NCI-H524 (cell line): ENCODE data around the gene DOK3.
A peak's percentile ranks its signal among the peaks of the same experiment; 100 is the strongest.

Source experiments
- DNase-seq, 2 experiments: peaks; one replicate each; lab custom pipeline; 2025; lab: John Stamatoyannopoulos, UW

Gene DOK3

DNA sequence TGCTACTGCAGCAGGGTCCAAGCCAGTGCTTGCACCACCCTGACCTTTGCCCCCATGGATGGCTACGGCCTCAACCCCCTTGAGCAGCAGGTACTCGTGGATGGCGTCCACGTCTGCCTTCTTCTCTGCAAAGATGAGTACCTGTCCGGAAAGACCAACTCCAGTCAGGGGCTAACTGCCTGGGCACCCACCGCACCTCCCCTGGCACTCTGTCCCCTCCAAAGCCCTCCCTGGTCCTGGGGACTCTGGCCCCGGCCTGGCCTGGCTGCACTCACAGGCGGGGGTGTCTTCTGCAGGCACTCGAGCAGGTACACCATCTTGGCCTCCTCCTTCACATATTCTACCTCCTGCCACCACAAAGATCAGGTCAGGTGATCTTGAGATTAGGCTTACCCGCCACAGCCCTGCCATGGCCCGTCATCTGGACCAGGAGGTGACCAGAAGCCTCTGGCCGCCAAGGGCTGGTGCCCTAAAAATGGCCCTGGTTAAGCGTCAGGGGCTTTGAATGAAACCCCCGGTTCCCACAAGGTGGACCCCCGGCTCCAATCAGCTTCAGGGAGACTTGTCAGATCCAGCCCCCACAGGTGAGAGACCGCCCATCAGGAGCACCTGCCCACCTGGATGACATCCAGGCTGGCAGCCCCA lies 3.2 kb upstream of the DOK3 start:
- no peak for DNase-seq

DNA sequence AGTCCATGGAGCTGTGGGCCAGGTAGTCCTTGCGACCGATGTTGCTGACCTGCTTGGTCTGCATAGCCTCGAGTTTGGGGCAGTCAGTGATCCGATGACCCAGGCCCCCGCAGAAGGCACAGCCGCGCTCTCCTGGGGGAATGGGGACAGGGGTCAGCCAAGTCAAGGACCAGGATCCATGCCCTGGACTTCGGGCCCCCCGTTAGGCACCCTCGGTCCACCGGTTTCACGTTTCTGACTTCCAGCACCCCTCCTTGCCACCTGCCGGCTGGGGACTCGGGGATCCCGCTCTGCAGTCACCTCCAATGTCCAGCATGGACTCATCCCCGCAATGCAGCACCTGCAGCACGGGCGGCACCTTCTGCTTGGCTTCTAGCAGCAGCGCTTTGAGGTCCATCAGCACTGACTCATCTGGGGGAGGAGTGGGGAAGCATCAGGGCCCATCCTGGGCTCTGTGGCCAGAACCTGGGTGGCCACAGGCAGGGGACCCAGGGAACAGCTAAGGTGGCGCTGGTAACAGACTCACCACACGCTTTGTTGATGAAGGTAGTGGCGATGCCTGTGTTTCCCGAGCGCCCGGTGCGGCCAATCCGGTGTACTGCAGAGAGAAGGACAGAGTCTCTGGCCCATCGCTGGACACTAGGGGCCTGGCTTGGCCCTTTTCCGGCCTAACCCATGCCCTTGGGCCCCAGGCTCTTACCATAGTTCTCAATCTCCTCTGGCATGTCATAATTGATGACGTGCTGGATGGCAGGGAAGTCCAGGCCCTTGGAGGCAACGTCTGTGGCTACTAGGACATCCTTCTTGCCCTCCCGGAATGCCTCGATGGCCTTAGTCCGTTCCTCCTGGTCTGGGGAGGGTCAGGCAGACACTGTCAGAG lies 2.4 kb upstream of the DOK3 start:
- no peak for DNase-seq

DNA sequence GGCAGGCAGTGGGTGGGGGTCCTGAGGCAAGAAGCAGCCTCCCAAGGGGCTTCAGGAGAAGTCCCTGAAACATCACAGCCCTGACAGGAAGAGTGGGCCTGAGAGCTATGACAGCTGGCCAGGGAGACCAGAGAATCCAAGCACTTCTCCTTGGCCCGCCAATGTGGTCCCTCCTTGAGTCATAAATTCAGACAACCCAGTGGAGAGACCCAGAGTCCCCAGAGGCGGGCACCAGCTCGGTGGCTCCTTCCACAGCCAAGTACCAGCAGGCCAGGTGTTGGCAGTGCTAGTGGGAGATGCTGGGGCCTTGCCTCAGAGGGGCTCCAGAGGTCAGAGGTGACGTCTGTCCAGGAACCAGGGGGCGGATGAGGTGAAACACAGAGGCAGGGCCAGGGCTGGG lies 1.6 kb upstream of the DOK3 start:
- DNase-seq = no peak

- no peak for DNase-seq
Measured at GRCh38 chr5:177510567-177511053, 984 bp upstream of the DOK3 start.

DNA sequence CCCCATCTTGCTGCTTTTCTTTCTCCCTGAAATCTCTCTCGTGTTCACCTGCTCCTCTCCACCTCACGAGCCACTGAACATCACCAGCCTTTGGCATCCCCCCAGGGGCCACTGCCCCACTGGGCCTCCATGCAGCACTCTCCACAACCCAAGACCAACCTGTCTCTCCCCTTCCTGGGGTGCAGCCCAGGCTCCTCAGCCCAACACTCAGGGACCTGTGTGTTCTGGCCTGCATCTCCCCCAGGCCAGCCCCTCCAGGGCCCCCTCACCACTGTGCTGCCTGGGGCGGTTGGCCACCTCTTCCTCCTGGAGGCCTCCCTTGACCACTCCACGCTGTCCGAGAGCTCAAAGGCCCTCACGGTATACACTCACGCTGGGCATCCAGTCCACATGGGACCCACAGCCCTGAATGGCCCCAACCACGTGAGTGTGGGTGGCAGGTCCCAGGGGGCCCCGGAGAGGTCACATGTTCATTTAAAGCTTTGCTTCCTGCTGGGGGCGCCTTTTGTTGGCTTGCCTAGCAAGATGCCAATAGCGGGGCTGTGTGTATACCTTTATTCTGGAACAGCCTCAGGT lies 453 bp upstream of the DOK3 start:
- no peak for DNase-seq

DNA sequence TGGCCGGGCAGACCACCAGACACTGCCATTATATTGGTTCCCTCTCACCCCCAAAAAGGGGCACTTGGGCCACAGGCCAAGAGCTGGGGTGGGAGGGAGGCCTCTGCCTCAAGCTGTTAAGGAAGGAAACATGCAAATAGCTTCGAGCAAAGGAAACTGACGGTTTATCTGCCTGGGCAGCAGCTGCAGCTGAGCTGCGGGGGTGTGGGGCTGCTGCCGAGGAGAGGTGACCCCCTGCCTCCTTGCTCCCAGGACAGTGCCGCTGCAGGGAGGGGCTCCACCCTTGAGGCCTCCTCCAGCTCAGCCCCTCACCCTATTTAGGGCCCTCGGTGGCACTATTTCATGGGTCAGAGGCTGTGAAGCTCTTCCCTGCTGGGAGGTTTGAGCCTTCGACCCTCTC lies 789 bp downstream of the DOK3 start:
- DNase-seq = no peak

DNA sequence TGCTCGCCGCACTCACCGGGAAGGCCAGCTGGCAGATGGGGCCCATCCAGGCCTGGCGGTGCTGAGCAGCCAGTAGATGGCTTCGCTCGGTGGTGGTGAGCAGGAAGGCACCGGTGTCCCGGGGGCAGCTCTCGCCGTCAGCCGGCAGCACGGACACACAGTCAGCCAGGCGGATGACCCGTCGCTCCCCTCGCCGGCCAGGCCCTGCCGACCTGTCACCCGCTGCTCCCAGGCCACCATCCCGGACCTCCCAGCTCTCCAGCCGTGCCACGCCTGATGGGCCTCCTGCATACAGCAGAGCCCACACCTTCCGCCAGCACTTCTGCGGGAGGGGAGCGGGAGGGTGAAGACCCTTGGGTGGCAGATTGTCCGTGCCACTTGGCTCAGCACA lies 1.4 kb downstream of the DOK3 start:
- DNase-seq = no peak

GRCh38 chr5:177507596-177508220 lies 1.9 kb downstream of the DOK3 start:
- DNase-seq = no peak

- DNase-seq = no peak
Measured at GRCh38 chr5:177507165-177507564, 2.5 kb downstream of the DOK3 start.

DNA sequence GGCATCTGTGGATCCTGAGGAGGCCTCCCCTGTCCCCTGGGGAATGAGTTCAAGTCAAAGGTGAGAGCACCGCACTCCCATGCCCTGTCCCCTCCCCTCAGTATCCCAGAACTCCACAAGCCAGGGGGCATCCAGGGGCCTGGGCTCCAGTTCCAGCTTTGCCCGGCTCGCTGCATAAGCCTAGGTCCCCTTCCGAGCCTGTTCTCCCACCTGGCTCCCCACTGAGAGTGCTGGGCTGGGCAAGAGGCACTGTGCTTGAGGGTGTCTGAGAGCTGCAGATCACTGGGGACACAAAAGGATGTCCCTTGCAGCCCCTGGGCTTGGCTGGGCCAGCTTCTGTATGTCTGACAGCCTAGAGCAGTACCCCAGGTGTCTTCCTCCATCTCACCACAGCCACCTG lies 4.6 kb downstream of the DOK3 start:
- no peak for DNase-seq

DNA sequence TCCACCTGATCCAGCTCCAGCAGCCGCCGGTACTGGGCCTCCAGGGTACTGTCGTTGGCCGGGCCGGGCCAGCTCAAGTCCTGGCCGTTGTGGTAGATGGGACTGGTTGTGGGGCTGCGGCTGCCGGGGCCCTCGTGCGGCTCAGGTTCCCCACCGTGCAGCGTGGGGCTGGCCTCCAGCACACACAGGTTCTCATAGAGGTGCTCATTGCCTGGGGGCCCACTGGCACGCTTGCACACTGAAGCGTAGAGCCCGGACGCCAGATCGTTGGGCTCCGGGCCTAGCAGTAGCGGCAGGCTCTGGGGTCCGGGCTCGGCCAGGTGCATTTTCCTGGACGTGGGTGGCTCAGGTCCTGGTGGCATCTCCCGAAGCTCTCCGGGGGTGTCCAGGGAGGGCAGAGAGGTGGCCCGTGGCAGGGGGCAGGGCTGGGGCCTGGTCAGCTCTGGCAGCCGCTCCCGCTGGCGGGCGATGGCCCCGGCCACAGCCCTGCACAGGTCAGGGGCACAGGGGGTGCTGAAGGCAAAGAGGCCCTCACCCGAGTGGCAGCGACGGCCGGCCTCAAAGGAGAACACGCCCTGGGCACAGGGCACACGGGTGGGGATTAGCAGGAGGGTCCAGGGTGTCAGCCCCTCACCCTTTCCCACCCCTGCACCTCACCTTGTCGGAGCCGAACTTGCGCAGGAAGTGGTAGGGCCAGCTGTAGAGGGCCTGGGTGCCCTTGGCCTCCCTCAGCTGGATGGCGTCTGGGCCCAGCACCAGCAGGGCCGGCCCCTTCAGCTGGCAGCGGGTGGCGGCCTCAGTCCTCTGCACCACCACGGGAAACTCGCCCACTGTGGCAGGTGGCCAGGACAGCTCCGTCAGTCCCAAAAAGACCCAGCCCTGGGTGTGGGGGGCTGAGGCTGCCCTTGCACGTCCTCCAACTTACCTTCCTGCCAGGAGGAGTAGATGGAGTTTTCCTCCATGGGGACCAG lies 5.3 kb downstream of the DOK3 start:
- no peak for DNase-seq

GRCh38 chr5:177503351-177504085 lies 6.1 kb downstream of the DOK3 start:
- no peak for DNase-seq

DNA sequence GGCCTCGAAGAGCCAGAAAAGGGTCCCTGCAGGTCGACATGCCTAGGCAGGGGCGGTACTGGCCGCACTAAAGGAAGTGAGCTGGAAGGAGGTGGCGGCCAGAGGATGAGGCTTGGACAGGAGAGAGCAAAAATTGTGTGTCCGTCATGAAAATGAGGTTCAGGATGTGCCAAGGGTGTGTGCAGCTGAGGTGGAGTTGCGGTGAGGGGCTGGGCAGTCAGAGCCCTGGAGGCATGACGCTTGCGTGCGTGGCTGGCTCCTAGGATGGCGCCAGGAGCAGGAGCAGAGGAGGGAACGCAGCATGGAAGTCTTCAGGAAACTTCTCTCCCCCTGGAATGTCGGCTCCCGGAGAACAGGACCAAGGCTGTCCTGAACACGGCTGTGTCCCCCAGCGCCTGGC lies 6.7 kb downstream of the DOK3 start:
- DNase-seq = no peak

GRCh38 chr5:177501874-177502678 lies 7.5 kb downstream of the DOK3 start:
- DNase-seq = no peak

- peak; percentile 67 to 80 for DNase-seq
Measured at GRCh38 chr5:177500685-177501522, 8.7 kb downstream of the DOK3 start.

DNA sequence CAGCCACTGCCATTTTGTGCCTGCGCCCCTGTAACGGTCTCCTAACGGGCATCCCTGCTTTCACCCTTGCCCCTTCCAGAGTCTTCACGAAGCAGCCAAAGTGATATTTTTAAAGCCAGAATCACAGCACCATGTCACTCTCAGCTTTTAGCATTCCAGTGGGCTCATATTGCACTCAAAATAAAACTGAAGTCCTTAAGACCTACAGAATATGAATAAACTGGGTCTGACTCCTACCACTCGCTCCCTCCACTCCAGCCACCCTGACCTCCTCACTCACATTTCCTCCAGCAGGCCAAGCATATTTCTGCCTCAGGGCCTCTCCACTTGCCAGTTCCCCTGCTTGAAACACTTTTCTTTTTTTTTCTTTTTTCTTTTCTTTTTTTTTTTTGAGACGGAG lies 9.8 kb downstream of the DOK3 start:
- DNase-seq = no peak

DNA sequence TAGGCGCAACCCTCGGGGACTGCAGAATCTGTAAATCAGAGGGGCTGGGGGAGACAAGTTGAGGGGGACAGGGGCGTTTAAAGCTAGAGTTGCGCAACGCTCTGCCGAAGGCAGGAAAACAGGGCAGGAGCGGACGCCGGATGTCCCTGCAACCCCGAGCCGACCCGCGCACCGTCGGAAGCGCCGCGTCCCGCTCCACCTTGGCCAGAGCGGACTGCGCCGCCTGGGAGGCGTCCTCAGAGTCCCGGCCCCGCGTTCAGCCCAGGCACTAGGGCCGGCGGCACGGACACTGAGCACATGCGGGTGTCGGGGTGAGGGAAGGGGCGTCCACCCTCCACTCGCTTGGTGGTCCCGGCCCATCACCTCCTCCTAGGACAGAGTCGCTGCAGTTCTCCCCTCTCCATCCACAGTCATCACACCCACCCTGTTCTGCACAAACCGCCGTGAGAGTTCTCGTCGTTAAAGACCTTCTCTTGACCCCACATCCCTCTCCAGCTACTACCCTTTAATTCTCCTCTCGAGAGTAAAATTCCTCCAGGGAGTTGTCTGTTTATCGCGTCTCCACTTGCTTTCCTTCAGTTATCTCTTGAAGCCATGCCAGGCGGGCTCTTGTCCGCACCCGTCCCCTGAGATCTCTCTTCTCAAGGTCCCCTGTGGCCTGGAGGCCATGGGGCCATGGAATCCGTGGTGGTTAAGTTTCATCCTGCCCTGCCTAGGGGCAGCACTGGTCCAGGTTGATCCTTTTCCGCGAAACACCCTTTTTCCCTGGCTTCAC lies 11.4 kb downstream of the DOK3 start:
- DNase-seq = no peak
